Fibroblast of skin of scalp (primary cell): ENCODE results near the gene TM4SF4. TPM values are rescaled to one million over a fixed set of nuclear protein-coding genes. Genes with fewer than 3 reads are reported as not detected.
"Not testable (repeated sequence)": the region's sequence is repeated elsewhere in the genome, so short reads cannot be mapped to it uniquely, and the experiment has no call there.

Experiments used
- DNase-seq: peaks from one replicate; pipeline ENCODE4 v3.0.0-alpha.2; 2013
- polyA plus RNA-seq, 2 experiments: library from polyadenylated mRNA; unstranded; fragments of 120-200 nt; gene quantifications; one replicate each; pipeline ENCODE4 v1.2.1, GENCODE V29; 2013; ENCODE audit not compliant: insufficient read length in 2 of 2

The TM4SF4 gene, protein sequence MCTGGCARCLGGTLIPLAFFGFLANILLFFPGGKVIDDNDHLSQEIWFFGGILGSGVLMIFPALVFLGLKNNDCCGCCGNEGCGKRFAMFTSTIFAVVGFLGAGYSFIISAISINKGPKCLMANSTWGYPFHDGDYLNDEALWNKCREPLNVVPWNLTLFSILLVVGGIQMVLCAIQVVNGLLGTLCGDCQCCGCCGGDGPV
- polyA plus RNA-seq (2013, experiment 1 of 2; ENCODE audit: insufficient read length): not detected
- not detected for polyA plus RNA-seq (2013, experiment 2 of 2; ENCODE audit: insufficient read length)

DNA sequence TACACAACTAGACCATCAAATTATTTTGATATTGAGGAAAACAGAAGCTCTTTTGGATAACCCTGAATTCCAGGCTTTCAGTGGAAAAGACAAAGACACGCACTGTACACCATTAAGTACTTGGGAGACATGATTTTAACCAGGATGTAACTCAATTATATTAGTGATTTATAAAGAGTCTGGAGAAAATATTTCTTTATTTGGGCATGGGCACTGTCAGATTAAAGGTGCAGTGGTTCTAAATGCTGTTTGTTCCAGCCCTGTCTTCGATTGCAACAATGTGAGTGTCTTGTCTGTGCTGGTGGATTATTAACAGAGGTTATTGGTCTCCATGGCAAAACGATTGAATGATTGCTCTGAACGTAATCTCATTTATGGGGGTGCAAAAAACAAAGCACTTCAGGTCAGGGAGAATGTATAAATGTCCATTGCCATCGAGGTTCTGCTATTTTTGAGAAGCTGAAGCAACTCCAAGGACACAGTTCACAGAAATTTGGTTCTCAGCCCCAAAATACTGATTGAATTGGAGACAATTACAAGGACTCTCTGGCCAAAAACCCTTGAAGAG lies at the start of gene TM4SF4:
Gene TM4SF4 (plus strand): TSS at position 448 of the 568 bp plus-strand sequence. CDS start 181 bp downstream, outside the sequence.
- DNase-seq: no peak

DNA sequence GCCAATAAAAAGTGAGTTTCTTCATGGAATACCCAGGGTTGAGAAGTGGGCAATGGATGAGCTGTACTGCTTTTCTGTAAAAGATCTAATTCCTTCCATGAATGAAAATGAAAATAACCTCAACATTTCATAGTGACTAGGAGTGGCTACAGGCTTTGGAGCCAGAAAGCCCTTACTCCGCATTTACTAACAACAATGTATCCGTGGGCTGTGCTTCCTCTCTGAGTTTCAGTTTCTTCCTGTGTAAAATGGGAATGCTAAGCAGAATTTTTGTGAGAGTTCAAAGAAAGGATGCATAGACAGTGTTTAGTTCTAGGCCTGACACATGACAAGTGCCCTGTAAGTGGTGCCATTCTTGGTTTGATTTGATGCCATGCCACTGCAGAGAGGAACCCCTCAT lies 49.6 kb upstream of the TM4SF4 start:
- DNase-seq: no peak

DNA sequence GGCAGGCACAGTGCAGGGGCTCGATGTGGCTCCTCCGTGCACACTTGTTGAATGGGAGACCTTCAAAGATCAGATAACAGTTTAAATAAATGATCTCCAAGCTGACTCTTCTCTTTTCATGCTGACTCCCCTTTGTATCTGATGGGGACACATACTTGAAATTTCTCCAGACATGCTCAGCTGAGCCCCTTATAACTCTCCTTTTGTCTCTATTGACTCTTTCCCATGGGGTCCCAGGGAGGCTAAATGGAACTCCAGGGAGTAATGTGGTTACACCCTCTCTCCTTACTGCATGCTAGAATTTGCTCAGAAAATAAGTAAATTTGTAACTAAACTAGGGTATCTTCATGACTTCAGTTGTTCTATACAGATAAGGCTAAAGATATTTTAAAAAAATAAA lies 48.2 kb upstream of the TM4SF4 start:
- no peak for DNase-seq

DNA sequence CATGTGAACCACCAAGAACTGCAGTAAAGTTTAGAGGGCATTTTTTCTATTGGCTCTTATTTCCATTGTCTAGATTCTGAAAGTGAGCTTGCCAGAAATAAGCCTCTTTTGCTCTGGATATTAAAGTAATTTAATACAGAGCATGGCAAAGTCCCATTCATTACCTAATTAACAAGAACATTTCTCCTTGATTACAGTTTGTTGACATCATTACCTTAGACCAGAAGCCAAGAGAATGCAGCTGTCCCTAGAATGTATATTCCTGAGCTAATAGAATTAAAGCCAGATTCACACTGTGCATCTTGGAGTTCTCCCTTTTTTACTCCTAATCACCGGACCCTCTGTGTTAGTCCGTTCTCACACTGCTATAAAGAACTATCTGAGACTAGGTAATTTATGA lies 46.4 kb upstream of the TM4SF4 start:
- DNase-seq: no peak

DNA sequence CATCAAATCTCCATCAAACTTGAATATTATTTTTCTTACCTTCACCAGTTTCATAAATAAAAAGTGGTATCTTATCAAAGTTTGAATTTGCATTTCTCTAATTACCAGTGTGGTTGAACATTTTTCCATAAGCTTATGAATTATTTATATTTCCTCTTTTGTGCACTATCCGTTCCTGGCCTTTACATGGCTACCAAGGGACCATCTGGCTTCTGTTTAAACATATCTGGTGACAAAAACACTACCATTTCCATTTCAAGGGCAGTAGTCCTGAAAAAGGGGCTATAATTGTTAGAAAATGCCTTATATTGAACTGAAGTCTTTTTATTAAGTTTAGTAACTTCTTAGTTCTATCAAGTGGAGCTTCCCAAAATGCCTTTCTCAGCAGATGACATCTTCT lies 44.3 kb upstream of the TM4SF4 start:
- DNase-seq: no peak

DNA sequence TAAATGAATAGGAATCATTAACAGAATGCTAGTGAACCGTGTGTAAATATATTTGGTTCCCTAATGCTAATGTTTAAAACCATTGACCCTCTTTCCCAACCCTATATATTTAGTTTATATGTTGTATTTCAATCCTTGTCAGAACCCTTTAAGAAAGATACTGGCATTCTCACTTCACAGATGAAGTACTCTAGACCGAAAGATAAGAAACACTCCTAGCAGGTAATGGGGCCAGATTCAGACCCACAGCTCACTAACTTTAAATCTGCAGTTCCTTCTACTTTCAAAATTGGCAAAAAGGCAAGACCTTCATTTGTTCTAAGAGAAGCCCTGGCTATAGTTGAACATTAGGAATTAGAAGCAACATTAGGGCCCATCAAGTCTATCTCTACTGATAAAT lies 42.3 kb upstream of the TM4SF4 start:
- no peak for DNase-seq

DNA sequence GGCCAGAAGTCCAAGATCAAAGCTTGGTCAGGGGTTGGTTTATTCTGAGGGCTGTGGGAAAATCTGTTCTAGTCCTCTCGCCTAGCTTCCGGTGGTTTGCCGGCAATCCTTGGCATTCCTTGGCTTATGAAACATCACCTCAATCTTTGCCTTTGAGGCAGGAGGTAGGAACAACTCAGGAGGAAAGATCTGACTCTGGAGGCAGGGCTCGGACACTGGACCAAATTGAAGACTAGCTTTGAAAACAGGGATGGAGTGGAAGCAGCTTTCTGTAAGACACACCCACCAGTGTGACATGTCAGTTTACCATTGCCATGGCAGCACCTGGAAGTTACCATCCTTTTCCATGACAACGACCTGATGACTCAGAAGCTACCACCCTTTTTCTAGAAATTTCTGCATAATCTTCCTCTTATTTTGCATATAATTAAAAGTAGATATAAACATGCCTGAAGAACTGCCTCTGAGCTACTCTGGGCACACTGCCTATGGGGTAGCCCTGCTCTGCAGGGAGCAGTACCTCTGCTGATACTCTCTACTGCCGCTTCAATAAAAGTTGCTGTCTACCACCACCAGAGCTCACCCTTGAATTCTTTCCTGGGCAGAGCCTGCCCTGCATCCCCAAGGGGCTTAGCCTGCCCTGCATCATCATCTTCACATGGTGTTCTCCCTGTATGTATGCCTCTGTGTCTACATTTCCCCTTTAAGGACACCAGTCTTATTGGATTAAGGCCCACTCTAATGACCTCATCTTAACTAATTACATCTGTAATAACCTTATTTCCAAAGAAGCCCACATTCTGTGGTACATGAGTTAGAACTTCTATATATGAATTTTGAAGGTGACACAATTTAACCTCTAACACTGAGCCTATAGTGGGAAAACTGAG lies 38.3 kb upstream of the TM4SF4 start:
- DNase-seq: no peak

DNA sequence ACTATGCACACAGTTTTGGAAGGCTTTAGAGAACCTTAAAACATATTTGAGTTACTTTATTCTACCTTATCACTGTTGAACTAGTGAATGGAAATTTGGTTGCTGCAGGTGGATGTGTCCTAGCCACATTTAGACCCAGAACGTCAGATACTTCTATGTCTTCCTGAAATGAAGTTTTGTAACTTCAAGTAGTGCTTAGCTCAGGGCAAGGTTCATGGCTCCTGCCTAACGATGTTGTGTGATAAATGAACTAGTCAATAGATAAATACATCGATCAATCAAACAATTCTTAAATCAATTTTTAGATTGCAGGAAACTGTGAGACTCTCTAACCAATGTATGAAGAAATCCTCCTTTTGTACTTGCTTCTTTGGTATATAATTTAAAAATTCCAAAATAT lies 37.2 kb upstream of the TM4SF4 start:
- DNase-seq: no peak

DNA sequence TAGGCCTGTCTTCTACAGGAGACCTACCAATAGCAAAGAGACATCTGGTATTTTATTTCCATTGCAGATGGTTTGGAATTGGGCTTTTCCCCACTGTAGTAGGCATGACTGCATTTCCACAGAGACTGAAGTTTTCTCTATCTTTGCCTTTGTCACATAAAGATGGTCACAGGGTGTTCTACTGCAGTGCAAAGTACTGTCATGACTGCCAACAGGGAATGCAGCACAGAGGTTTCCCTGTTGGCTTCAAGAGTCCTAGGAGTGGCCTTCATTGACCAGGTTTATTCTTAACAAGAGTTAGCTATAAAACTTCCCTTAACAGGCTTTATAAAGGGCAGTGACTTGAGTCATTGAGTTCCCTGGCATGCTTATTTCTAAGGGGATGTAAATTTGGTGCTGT lies 36.8 kb upstream of the TM4SF4 start:
- no peak for DNase-seq

DNA sequence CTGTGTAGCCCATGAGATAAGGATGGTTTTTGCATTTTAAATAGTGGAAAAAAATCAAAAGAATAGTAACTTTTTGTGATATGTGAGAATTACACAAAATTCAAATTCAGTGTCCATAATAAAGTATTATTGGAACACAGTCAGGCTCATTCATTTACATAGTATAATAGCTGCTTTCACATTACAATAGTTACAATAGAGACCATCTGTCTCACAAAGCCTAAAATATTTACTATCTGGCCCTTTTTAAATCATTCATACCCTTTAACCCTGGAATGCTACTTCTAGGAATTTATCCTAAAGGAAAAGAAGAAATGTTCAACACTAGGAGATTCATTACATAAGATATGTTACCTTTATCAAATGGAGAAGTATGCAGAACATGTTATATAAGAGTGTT lies 35.5 kb upstream of the TM4SF4 start:
- DNase-seq: no peak

DNA sequence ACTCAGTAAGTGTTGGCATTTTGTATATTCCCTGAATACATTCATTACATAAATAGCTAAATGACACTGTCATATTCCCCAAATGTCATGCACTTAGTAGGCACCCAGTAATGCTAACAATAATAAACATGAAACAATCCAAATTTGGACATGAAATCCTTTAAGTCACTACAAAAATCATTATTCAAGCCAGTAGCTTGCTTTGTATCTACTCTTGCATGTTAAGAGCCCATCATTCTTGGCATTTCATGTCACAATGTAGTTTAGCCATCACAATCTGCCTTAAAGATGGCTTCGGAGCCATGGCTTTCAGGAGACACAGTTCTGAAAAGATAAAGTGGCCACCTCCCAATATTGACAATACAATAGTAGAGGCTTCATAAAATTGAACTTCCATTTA lies 32.9 kb upstream of the TM4SF4 start:
- peak; percentile 47 for DNase-seq

DNA sequence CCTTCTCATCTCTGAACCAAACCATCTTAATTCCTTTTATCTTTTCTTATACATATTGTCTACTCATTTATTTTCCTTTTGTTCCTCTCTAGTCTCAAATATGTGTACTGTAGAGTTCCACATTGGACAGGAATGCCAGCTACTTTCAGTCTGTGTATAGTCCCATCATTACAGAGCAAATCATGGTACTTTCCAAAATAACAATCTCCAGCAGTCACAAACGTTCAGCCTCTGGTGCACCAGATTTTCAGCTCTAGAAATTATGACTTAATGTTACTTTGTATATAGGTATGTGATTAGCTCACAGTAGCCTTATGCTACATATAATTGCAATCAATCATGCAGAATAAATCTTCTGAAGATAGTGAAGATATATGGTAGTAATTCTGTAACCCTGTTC lies 32.5 kb upstream of the TM4SF4 start:
- peak; percentile 23 for DNase-seq

DNA sequence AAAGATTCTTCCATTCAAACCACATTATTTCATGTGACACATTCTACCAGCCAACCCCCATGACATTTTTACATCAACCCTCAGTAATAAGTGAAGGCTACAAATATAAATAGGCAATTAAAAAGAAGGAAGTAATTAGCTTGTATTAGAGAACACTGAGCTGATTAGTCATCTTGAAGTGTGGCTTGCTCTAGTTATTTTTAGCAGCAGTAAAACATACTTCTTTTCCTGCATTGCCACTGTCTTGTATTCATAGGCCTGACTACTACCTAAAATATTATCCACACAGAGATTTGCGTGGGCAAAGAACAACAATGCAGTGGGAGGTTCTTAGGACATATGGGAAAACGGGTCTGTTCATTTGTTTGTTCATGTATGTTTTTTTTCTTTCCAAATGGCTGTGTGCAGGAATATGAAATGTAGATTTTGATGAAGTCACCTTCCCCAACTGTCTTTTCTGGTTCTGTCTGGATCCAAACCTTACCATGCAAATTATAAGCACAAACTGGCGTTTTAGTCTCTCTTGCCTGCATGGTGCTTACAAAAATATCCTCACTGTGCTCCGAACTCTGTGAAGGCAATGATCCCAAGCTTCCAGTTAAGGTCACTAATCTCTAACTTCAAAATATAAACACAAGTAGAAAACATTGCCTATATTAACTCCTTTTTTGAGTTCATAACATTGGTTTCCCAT lies 31.5 kb upstream of the TM4SF4 start:
- peak; percentile 87 for DNase-seq

DNA sequence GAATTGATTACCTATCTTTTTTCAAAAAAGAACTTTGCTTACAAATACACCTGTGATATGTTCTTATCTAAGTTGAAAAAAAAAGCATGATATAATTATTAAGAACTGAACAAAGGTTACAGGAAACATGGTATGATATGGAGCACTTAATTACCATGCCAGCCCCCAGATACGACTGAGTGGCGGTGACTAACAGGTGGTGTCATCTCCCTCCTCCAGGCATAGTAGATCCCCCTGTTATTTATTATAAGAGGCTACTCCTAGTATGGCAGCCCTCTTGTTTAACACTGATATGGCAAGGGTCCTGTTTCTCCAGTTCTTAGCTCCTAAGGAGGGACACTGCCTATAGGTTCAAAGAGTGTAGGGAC lies 31.0 kb upstream of the TM4SF4 start:
- no peak for DNase-seq

DNA sequence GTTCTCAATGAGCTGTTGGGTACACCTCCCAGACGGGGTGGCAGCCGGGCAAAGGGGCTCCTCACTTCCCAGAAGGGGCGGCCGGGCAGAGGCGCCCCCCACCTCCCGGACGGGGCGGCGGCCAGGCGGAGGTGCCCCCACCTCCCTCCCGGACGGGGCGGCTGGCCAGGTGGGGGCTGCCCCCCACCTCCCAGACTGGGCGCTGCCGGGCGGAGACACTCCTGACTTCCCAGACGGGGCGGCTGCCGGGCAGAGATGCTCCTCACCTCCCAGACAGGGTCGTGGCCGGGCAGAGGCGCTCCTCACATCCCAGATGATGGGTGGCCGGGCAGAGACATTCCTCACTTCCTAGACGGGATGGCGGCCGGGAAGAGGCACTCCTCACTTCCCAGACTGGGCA lies 29.6 kb upstream of the TM4SF4 start:
- not testable (repeated sequence) for DNase-seq

DNA sequence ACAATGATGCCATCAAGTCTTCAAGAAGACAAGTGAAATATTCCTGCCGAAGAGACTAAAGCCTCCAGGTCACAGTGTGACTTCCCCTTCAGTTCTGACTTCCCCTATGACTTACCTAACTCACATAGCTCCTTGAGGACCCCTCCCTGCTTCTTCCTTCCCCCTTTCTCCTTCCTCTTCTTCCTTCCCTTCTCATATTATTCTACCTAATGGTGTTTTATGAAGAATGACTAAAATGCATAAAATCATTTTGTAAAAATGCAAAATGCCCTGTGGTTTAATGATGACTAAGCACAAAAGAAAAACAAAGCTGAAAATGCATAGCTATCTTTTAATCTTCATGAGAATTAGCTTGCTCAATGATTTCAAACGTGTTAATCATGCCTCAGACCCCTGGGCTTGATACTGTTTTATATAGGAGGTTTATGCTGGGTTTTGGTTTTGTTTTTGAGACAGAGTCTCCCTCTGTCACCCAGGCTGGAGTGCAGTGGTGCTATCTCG lies 26.1 kb upstream of the TM4SF4 start:
- DNase-seq: peak; percentile 92

DNA sequence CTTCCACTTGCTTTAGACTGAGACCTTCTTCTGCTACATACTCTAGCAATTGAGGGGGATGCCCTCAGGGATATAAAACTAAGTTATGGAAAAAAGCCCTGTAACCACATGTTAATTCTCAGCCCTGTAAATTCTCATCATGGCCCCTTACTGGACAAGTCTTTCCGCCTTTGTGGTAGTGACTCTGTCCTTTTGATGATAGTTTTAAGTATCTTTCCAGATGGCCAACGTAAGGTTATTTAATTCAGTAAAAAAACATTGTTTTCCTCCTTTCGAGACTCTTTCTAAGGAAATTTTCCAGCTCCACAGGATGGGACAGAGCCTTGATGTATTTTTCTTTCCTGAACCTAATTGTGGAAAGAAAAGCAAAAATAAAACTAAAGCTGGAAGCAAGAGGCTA lies 25.3 kb upstream of the TM4SF4 start:
- DNase-seq: no peak

DNA sequence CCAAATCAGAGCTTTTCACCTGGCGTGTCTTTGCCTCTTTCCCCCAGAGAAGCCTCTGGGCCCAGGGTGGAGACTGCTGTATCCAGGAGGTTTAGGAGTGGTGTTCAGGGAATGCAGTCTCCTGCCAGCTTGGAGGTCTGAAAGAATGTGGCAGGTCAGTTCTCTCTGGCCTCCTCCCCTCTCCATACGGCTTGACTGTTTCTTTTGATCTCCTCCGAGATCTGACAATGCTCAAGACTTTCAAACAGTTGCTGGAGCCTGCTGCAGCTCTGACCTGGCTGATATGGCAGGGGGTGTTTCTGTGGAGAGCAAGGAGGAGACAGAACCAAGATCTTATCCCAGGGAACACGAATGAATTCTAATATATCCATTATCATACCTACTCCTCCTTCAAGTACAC lies 24.7 kb upstream of the TM4SF4 start:
- peak; percentile 43 for DNase-seq

DNA sequence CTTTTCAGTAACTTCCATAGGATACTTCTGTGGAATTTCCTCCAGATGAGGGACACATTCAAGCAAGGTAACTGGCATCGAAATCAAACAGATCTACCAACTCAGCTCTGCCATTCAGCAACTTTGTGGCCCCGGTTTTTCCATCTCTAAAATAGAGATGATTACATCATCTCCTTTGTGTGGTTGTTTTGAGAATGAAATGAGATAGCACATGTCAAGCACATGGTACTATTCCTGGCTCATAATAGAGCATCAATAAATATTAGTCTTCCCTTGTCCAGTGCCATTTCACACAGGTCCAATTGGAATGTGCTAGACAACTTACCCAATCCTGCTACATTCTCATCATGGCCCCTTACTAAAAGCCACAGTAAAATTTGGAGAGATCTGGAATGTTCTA lies 24.2 kb upstream of the TM4SF4 start:
- DNase-seq: peak; percentile 38

DNA sequence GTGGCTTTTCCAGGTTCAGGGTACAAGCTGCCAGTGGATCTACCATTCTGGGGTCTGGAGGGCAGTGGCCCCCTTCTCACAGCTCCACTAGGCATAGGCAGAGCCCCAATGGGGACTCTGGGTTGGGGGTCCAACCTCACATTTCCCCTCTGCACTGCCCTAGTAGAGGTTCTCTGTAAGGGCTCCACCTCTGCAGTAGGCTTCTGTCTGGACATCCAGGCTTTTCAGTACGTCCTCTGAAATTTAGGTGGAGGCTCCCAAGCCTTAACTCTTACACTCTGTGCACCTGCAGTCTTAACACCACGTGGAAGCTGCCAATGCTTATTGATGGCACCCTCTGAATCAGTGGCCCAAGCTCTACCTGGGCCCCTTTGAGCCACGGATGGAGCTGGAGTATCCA lies 22.5 kb upstream of the TM4SF4 start:
- no peak for DNase-seq

DNA sequence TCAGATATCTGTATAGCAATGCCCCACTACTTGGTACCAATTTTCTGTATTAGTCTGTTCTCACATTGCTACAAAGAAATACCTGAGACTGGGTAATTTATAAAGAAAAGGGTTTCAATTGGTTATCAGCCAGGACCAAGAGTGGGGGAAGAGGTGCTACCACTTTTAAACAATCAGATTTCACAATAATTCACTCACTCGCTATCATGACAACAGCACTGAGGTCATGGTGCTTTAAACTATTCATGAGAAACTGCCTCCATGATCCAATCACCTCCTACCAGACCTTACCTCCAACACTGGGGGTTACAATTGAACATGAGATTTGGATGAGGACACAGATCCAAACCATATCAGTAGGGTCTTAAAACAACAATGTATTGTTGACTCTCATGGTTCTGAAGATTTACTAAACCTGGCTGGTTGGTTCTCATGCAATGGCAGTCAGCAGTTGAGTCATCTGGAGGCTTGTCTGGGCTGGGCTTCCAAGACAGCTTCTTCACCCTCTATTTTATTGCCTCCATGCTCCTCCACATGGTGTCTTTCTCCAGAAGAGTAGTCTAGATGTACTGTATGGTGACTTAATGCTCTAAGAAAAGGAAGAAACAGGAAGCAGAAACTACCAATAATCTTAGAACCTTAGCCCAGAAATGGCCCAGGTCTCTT lies 21.2 kb upstream of the TM4SF4 start:
- no peak for DNase-seq

DNA sequence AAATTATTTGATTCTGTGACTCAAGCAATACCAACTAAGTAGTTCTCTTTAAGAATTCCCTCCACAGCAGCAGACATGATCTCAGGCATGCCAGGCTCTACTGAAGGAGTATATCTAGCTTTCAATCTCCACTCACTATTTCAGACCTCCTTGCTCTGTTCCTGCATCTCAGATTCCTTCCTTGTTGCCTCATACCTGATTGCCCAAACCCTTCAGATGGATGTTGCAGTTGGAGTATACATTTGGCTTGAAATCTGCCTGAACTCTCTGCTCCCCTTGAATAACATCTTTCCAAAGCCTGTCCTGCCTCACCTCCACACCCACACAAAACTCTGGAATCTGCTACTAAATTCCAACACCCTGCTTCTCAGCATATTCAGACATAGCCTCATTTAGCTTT lies 19.8 kb upstream of the TM4SF4 start:
- DNase-seq: peak; percentile 17
